Keratinocyte (primary cell): ENCODE data around the gene KCNK7. TPM values are rescaled to one million over a fixed set of nuclear protein-coding genes. Genes with fewer than 3 reads are reported as not detected.
A peak's percentile ranks its signal among the peaks of the same experiment; 100 is the strongest.

Source experiments
- DNase-seq: peaks from one replicate; pipeline ENCODE4 v3.0.0-alpha.2; 2011; ENCODE audit warnings: low read depth, missing footprints, low spot score
- FAIRE-seq: peaks from 2 replicates; lab custom pipeline; 2011; peaks lifted over from hg19 to GRCh38; lab: Jason Lieb, UNC
- H2AFZ ChIP-seq: 2 replicates; pipeline ENCODE4 v1.6.0; 2012; ENCODE audit warnings: low read length, control low read depth, inconsistent platforms; ENCODE audit not compliant: control insufficient read depth
- H3K27ac ChIP-seq: 2 replicates; pipeline ENCODE4 v1.5.1; 2011; ENCODE audit warnings: low read length; ENCODE audit not compliant: control insufficient read depth, insufficient read depth
- H3K27me3 ChIP-seq: 3 replicates; pipeline ENCODE4 v1.6.0; 2011; ENCODE audit warnings: low read length; ENCODE audit not compliant: control insufficient read depth, insufficient read depth; ENCODE audit errors: extremely low read depth
- H3K36me3 ChIP-seq, 2 experiments: 2 replicates in 1 of 2; 3 replicates in 1 of 2; pipeline ENCODE4 v1.5.1; 2011; ENCODE audit warnings: low read length in 2 of 2, mild to moderate bottlenecking in 1 of 2; ENCODE audit not compliant: control insufficient read depth in 2 of 2, insufficient read depth in 2 of 2; ENCODE audit errors: extremely low read depth in 1 of 2
- H3K4me1 ChIP-seq: 3 replicates; pipeline ENCODE4 v1.5.1; 2011; ENCODE audit warnings: low read length; ENCODE audit not compliant: control insufficient read depth, insufficient read depth; ENCODE audit errors: extremely low read depth
- H3K4me2 ChIP-seq: 3 replicates; pipeline ENCODE4 v1.6.0; 2011; ENCODE audit warnings: low read depth, low read length; ENCODE audit not compliant: control insufficient read depth, insufficient read depth; ENCODE audit errors: extremely low read depth
- H3K4me3 ChIP-seq, 3 experiments: fragments of 200-600 bp in 1 of 3; sonication (generic) in 1 of 3; 2 replicates in 2 of 3; 3 replicates in 1 of 3; pipeline ENCODE4 v1.5.1; 2011 to 2016; ENCODE audit warnings: low read length in 3 of 3, mild to moderate bottlenecking in 3 of 3, control low read depth in 2 of 3, inconsistent platforms in 1 of 3, low read depth in 1 of 3, mixed read lengths in 1 of 3, mixed run types in 1 of 3, moderate library complexity in 1 of 3; ENCODE audit not compliant: control insufficient read depth in 2 of 3, insufficient read depth in 2 of 3; ENCODE audit errors: extremely low read depth in 1 of 3
- H3K79me2 ChIP-seq: 2 replicates; pipeline ENCODE4 v1.6.0; 2012; ENCODE audit warnings: low read length; ENCODE audit not compliant: control insufficient read depth, insufficient read depth
- H3K9ac ChIP-seq: 3 replicates; pipeline ENCODE4 v1.6.0; 2011; ENCODE audit warnings: low read length; ENCODE audit not compliant: control insufficient read depth, insufficient read depth; ENCODE audit errors: extremely low read depth
- H3K9me1 ChIP-seq: 3 replicates; pipeline ENCODE4 v1.6.0; 2011; ENCODE audit warnings: low read length; ENCODE audit not compliant: control insufficient read depth, insufficient read depth; ENCODE audit errors: extremely low read depth
- H3K9me3 ChIP-seq: 2 replicates; pipeline ENCODE4 v1.5.1; 2012; ENCODE audit warnings: low read depth, low read length; ENCODE audit not compliant: control insufficient read depth
- H4K20me1 ChIP-seq: 3 replicates; pipeline ENCODE4 v1.6.0; 2011; ENCODE audit warnings: low read length; ENCODE audit not compliant: control insufficient read depth, insufficient read depth; ENCODE audit errors: extremely low read depth
- CTCF ChIP-seq, 3 experiments: IDR thresholded peaks in 1 of 3; conservative IDR thresholded peaks in 1 of 3; optimal IDR thresholded peaks in 1 of 3; 2 replicates in 2 of 3; 3 replicates in 1 of 3; pipeline versions ENCODE3 to v1.5.1; 2011; ENCODE audit warnings: low read length in 3 of 3, mild to moderate bottlenecking in 3 of 3, moderate library complexity in 2 of 3, control low read depth in 1 of 3, inconsistent platforms in 1 of 3; ENCODE audit not compliant: insufficient read depth in 2 of 3; ENCODE audit errors: extremely low read depth in 1 of 3
- EZH2 ChIP-seq: IDR thresholded peaks from one replicate; pipeline ENCODE4 v1.6.1; 2012; ENCODE audit warnings: inconsistent platforms, mild to moderate bottlenecking, low read length, moderate library complexity
- dilution Hi-C: fragments of 300-500 bp; cut with MboI; formaldehyde crosslinking; loops from one replicate; pipeline ENCODE4 v1.7.0; 2020; ENCODE audit warnings: low sequenced_read_pairs; ENCODE audit not compliant: extremely low pct_ligation_motif_present
- polyA plus RNA-seq, 5 experiments: library from polyadenylated mRNA; depleted of rRNA in 3 of 5; stranded (reverse) in 3 of 5; stranded (forward) in 1 of 5; unstranded in 1 of 5; fragments of >200 nt; gene quantifications; 1 replicate in 1 of 5; 2 replicates in 3 of 5; 3 replicates in 1 of 5; pipeline versions ENCODE4 v1.2.1 to v1.2.3, GENCODE V29; 2011 to 2012; ENCODE audit warnings: missing spikeins in 2 of 5, low read depth in 1 of 5, low replicate concordance in 1 of 5

KCNK7 gene
- polyA plus RNA-seq, 1 donor (not counting 4 experiments of a cell fraction or from before 2014, with no cell fraction given) = 0.46 TPM

- H2AFZ ChIP-seq = no peak overlapping the region
- no peaks in the 10 kb centered on the region for H3K9me1 ChIP-seq
- H3K36me3 ChIP-seq = peaks cover 11 to 17% of the 10 kb centered on the region in 2 experiments
- dilution Hi-C loops = no loop called here
- peaks cover 49% of the 10 kb centered on the region for H3K79me2 ChIP-seq
- H3K9me3 ChIP-seq = no peaks in the 10 kb centered on the region
- DNase-seq (no peak), FAIRE-seq (no peak)
- no peaks in the 10 kb centered on the region for H4K20me1 ChIP-seq
- H3K4me1 ChIP-seq = peaks cover 29% of the 10 kb centered on the region
- H3K9ac ChIP-seq = no peak overlapping the region
- TF ChIP-seq CTCF (optimal IDR thresholded peaks at IDR 0.05 in 1 of 3, IDR thresholded peaks at IDR 0.05 in 1 of 3, conservative IDR thresholded peaks at IDR 0.05 in 1 of 3; ENCODE audit: extremely low read depth in 1 of 3, insufficient read depth in 2 of 3, low read length in 3 of 3) (no peak), EZH2 (no peak)
- no peak overlapping the region for H3K27ac ChIP-seq
- H3K4me3 ChIP-seq = no peak overlapping the region
- H3K27me3 ChIP-seq = no peaks in the 10 kb centered on the region
- peak overlapping the region; percentile 88 for H3K4me2 ChIP-seq
Measured at GRCh38 chr11:65611758-65612603, 16.4 kb upstream of the KCNK7 start.

- Histone ChIP-seq H3K9me1 (no peaks in the 10 kb centered on the region), H3K4me2 (no peak overlapping the region), H3K4me1 (peaks cover 24% of the 10 kb centered on the region), H3K4me3 (no peak overlapping the region), H3K27ac (no peak overlapping the region), H3K9me3 (no peaks in the 10 kb centered on the region), H3K9ac (no peak overlapping the region), H4K20me1 (no peaks in the 10 kb centered on the region), H3K79me2 (peaks cover 41% of the 10 kb centered on the region), H2AFZ (no peak overlapping the region), H3K36me3 (peaks cover 11 to 16% of the 10 kb centered on the region in 2 experiments), H3K27me3 (no peaks in the 10 kb centered on the region)
- DNase-seq = no peak
- TF ChIP-seq EZH2 (no peak), CTCF (optimal IDR thresholded peaks at IDR 0.05 in 1 of 3, IDR thresholded peaks at IDR 0.05 in 1 of 3, conservative IDR thresholded peaks at IDR 0.05 in 1 of 3; ENCODE audit: extremely low read depth in 1 of 3, insufficient read depth in 2 of 3, low read length in 3 of 3) (no peak)
- FAIRE-seq = no peak
- dilution Hi-C loops = no loop called here
Measured at GRCh38 chr11:65611028-65611757, 15.6 kb upstream of the KCNK7 start.
